Stimulated activated CD8-positive, alpha-beta memory T cell treated with anti-CD3 and anti-CD28 coated beads, Interleukin-15, amount 100 ng/mL, for 48 hours (primary cell): Measurements from ENCODE around the gene PRL.

Source experiments
- DNase-seq, 2 donors: peaks; one replicate each; pipeline ENCODE4 v3.0.0-alpha.2; 2020; ENCODE audit warnings: low read depth in 2 of 2

PRL gene

DNA sequence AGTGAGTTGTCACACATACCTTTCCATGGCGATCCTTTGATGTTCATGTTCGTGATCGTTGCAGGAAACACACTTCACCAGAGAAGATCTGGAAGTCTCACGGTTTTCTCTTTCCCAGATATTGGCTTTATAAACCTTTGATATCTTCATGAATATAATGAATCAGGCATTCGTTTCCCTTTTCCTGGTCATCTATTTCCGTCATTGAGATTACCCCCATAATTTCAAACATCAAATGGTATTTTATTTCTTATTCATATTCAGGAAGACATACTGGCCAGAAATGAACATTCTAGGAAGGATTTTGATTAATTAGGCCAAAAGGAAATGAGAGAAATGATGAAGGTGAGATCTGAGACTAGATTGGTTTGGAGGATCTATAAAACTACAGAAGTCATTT lies at the start of gene PRL:
PRL (minus strand) TSS at position 101 of the 400 bp plus-strand sequence; CDS start at position 47, 54 bp downstream.
- no peak for DNase-seq

DNA sequence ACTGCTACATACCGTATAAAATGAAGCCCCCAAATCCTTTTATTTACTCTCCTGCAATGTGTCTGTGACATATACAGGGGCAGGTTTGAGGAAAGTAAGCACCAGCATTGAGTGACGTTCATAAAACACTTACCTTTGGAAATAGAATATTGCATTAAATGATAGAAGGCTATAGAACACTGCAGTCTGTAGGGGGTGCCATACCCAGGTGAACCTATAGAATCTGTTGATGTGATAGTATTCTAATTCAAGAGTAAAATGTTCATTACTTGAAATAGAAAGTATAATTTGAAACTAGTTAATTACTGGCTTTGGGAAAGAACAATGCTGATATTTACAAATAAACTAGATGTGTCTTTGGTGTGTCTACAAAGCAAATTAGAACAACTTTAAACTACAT lies 47.0 kb upstream of the PRL start:
- no peak for DNase-seq

GRCh38 chr6:22334778-22335177 lies 37.9 kb upstream of the PRL start:
- DNase-seq = no peak

DNA sequence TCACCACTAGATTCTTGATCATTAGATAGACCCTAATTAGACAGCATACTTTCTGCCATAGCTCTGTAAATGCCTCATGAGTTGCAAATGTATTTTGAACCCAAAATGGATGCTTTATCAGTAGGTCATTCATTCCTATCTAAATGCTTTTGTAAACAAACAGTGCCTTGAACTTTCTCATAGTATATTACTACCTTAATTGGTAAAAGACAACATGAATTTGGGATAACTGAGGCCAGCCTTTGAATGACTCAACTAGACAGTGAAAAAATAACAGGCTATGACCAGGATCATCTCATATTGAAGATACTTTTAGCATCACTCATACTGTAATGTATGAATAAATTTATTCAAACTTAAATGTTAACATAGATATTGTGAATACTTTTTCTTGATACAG lies 37.0 kb upstream of the PRL start:
- no peak for DNase-seq

DNA sequence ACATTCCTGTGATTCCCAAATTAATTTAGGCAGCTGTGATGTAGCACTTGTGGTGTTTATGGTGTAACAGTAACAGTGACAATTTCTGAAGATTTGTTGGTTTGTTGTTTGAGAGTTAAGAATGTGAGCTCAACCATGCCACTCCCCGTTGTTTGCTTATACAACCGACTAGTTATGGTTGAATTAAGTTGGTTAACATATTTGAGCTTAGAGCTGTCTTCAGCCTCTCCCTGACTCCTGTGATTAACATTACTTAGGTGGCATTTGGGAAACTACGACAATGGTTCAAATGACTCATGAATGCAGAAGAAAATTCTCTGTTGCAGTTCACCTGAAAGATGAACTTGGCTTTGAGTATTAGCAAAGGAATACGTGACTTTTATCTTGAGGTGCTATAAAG lies 35.9 kb upstream of the PRL start:
- no peak for DNase-seq

DNA sequence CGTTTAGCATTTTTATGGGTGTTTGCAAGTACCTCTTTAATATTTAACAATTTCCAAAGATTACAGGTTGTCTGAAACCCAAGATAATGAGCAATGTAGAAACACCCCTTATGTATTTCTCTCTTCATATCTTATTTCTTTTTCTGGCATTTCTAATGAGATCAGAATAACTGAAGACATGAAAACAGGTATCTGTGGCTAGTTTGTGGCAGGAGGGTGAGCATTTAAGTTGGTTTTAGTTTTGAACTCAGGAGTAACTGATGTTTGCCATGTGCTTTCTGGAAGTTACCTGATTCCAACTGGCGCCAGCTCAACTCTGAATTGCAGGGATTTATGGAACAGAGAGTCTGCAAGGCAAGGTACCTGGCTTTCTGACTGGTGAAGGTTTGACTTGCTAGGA lies 35.4 kb upstream of the PRL start:
- DNase-seq = no peak

- no peak for DNase-seq
Measured at GRCh38 chr6:22330941-22331340, 34.1 kb upstream of the PRL start.

- DNase-seq = no peak
Measured at GRCh38 chr6:22328474-22328873, 31.6 kb upstream of the PRL start.

DNA sequence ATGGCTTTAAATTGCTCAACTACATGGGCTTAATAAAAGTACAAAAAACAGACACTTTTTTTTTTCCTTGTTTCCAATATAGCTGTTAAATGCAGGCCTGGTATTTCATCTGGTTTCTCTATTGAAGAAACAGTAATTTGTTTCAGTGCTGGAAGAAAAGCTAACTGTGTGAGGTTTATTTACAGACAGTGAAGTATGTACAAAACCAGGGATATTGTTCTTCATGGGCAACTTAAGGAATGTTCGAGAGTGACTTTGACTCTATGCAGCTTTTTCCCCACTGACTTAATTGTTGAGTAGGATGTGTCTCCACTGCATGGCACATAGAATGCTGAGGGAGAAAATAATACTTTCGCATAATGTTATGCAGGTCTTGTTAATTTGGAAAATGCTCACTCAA lies 31.0 kb upstream of the PRL start:
- no peak for DNase-seq

DNA sequence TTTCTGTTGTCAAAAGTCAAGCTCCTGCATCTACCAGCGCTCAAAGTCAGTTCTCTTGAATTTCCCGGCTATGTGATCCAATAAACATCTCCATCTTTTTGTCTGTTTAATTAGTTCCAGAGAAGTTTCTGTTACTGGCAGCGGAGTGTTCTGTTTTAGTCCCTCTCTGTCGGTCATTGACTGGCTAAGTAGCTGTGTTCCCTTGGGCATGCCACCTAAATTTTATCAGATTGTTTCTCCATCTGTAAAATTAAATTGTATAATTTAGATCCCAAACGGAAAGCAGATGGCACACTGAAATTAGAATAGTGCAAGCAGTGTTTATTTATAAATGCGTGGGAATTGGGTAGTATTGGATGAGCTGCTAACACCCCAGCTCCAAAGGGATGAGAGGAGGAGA lies 29.7 kb upstream of the PRL start:
- no peak for DNase-seq

DNA sequence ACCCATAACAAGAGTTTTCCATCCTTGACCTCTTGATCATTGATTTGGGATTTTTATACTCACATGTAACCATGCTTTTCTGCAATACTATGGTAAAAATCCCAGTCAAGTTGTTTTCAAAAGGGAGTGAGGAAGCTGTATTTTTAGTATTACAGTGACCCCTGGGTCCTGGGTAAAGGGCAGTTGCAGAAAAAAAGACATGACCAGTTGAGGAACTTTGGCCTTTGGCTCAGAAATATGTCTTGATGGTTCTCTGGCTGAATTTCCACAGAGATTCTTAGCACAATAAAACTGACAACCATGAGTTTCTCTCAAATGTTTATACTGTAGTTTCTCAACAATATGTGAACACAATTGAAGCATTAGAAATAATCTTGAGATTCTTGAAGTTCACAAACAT lies 28.6 kb upstream of the PRL start:
- no peak for DNase-seq

GRCh38 chr6:22323848-22324247 lies 27.0 kb upstream of the PRL start:
- DNase-seq = no peak

GRCh38 chr6:22322103-22323030 lies 25.5 kb upstream of the PRL start:
- DNase-seq = no peak

DNA sequence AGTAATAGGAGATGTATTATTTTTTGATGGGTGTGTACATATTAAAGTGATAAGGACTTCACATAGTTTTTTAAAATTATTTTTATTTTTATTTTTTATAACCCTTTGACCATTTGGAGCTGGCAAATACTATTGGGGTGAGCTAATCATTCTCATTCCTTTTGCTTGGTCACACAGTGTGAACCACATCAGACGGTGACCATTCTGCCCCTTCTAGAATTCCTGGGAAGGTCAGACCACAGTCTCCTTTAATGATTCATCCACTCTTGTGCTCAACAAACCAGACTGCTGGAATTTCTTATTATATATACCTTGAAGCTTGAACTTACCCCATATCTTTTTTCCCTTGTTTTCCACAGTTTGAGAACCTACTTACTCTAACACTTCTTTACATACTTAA lies 23.9 kb upstream of the PRL start:
- no peak for DNase-seq

DNA sequence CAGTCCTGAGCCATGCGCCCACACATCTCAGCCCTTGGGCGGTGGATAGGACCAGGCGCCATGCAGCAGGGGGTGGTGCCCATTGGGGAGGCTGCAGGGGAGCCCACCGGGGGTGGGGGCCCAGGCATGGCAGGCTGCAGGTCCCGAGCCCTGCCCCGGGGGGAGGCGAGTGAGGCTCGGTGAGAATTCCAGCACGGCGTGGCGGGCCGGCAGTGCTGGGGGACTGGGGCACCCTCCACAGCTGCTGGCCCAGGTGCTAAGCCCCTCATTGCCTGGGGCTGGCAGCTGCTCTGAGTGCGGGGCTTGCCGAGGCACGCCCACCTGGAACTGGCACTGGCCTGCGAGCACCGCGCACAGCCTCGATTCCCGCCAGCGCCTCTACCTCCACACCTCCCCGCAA lies 21.6 kb upstream of the PRL start:
- DNase-seq = no peak

DNA sequence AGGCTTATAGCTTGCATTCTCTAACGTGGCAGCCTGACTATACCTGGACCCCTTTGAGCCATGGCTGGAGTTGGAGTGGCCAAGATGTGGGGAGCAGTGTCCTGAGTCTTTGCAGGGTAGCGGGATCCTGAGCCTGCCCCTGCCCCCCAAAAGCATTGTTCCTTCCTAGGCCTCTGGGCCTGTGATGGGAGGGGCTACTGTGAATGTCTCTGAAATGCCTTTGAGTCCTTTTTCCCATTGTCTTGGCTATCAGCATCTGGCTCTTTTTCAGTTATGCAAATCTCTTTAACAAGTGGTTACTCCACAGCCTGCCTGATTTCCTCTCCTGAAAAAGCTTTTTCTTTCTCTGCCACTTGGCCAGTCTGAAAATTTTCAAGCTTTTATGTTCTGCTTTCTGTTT lies 17.0 kb upstream of the PRL start:
- no peak for DNase-seq

DNA sequence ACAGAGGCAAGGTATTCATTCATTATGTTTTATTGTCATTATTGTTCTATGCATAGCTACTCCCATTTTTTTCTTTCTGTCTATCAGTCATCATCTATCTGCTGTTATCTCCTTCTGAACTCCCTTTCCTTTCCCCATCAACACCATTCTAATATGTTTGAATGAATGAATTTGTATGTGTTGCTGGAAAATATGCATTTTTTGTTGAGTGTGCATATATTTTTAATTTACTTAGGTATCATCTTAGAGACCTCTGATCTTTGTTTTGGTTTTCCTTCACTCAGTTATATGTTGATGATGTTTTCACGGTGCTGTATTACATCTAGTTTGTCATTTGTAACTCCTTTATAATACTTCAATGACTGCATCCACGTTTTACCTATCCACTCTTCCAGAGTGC lies 12.1 kb upstream of the PRL start:
- no peak for DNase-seq

- no peak for DNase-seq
Measured at GRCh38 chr6:22306741-22307466, 10.1 kb upstream of the PRL start.

- no peak for DNase-seq
Measured at GRCh38 chr6:22302838-22303237, 6.0 kb upstream of the PRL start.

GRCh38 chr6:22300273-22300998 lies 3.6 kb upstream of the PRL start:
- DNase-seq = no peak

DNA sequence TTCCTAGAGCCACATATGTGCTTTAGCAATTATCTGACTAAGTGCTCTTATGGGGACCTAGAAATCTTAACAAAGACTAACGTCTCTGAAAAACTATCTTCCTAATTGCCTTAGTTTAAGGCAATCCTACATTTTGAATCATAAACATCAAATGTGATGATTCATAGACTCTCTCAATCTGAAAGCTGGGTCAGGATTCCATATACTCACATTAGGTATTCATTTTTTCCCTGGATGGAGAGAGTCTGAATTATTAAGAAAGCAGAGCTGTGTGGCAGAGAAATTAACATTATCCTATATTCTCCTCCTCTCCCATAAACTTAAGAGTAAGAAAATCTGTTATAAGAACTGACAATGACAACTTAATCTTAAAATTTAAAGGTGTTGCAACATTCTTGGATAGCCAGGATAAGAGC lies 1.6 kb upstream of the PRL start:
- no peak for DNase-seq

DNA sequence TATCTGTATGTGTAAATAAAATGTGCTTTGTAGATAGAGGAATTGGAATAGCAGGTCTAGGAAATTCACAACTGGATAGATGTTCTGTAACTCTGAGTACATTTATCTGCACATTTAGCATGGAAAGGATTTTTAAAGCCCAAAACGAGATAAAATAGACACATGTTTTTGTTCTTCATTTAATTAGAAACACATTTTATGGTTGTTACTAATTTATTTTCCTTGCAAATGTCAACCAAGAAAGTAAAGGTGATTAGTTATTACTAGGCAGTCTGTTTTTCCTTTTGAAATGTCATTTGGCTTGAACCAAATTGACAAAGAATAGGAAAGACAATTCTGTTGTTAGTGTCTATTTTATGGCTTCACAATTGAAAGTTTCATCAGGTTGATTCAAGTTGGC lies 769 bp downstream of the PRL start:
- no peak for DNase-seq

- DNase-seq = no peak
Measured at GRCh38 chr6:22295145-22295544, 1.7 kb downstream of the PRL start.
